BJ (cell line): ENCODE results near the gene SCAMP2. TPM values are rescaled to one million over a fixed set of nuclear protein-coding genes. Genes with fewer than 3 reads are reported as not detected.

Source experiments
- CTCF ChIA-PET: fragments of 350-600 bp; formaldehyde crosslinking; extraction: SDS; loops from one replicate; lab custom pipeline; 2021; ENCODE audit warnings: antibody characterized with exemption, inconsistent platforms; lab: Yijun Ruan, JAX
- POLR2A ChIA-PET: fragments of 300-600 bp; sonication (Branson Sonifier 250); formaldehyde crosslinking; extraction: SDS; loops from one replicate; lab custom pipeline; 2021; ENCODE audit warnings: antibody characterized with exemption; lab: Charles Lee
- DNase-seq: peaks from one replicate; pipeline ENCODE4 v3.0.0-alpha.2; 2011; ENCODE audit warnings: low read depth
- H3K27me3 ChIP-seq: 2 replicates; pipeline ENCODE4 v1.6.0; 2011; ENCODE audit warnings: low read length; ENCODE audit not compliant: control insufficient read depth, insufficient read depth
- H3K36me3 ChIP-seq: 2 replicates; pipeline ENCODE4 v1.5.1; 2011; ENCODE audit warnings: low read length; ENCODE audit not compliant: control insufficient read depth, insufficient read depth
- H3K4me3 ChIP-seq: 2 replicates; pipeline ENCODE4 v1.5.1; 2011; ENCODE audit warnings: low read depth, mild to moderate bottlenecking, control low read depth, low read length
- polyA plus RNA-seq: library from polyadenylated mRNA; depleted of rRNA; stranded (reverse); fragments of >200 nt; gene quantifications from 2 replicates; pipeline ENCODE4 v1.2.3, GENCODE V29; 2011
- TF ChIP-seq, protein P1 (sequence below): IDR thresholded peaks from 2 replicates; pipeline ENCODE4 v1.5.1; 2011; ENCODE audit warnings: low read depth, mild to moderate bottlenecking, control low read depth, inconsistent platforms, low read length, moderate library complexity; ENCODE audit not compliant: insufficient read depth

The SCAMP2 gene
- polyA plus RNA-seq, 1 experiment, result 192 TPM

GRCh38 chr15:74808078-74808839 lies 64.9 kb downstream of the SCAMP2 start:
- Histone ChIP-seq H3K36me3 (peaks cover 6% of the 10 kb centered on the region), H3K27me3 (no peaks in the 10 kb centered on the region), H3K4me3 (no peak overlapping the region)
- DNase-seq, result no peak
- CTCF ChIA-PET, result interaction anchor here (0.6 to 2.9 kb wide), 10 partner anchors 8 to 433 kb away, joined by 3 to 8 read pairs (median 4); no protein-coding TSS in a partner anchor
- POLR2A ChIA-PET, result no interaction called here
- TF ChIP-seq, protein P1, sequence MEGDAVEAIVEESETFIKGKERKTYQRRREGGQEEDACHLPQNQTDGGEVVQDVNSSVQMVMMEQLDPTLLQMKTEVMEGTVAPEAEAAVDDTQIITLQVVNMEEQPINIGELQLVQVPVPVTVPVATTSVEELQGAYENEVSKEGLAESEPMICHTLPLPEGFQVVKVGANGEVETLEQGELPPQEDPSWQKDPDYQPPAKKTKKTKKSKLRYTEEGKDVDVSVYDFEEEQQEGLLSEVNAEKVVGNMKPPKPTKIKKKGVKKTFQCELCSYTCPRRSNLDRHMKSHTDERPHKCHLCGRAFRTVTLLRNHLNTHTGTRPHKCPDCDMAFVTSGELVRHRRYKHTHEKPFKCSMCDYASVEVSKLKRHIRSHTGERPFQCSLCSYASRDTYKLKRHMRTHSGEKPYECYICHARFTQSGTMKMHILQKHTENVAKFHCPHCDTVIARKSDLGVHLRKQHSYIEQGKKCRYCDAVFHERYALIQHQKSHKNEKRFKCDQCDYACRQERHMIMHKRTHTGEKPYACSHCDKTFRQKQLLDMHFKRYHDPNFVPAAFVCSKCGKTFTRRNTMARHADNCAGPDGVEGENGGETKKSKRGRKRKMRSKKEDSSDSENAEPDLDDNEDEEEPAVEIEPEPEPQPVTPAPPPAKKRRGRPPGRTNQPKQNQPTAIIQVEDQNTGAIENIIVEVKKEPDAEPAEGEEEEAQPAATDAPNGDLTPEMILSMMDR, result no peak

- H3K27me3 ChIP-seq, result no peaks in the 10 kb centered on the region
- CTCF ChIA-PET, result interaction anchor here (1.0 to 2.9 kb wide), 5 partner anchors 8 to 143 kb away, joined by 3 to 8 read pairs (median 4); no protein-coding TSS in a partner anchor
- POLR2A ChIA-PET, result no interaction called here
- no peak for DNase-seq
- TF ChIP-seq, protein P1, result no peak
- peaks cover 10% of the 10 kb centered on the region for H3K36me3 ChIP-seq
- H3K4me3 ChIP-seq, result no peak overlapping the region
Measured at GRCh38 chr15:74807282-74807681, 65.9 kb downstream of the SCAMP2 start.

GRCh38 chr15:74804935-74805334 lies 68.2 kb downstream of the SCAMP2 start:
- DNase-seq, result no peak
- Histone ChIP-seq H3K36me3 (peaks cover 24% of the 10 kb centered on the region), H3K4me3 (no peak overlapping the region), H3K27me3 (no peaks in the 10 kb centered on the region)
- TF ChIP-seq, protein P1, result no peak
- ChIA-PET CTCF (interaction anchor here (1.0 to 1.9 kb wide), 7 partner anchors 10 to 97 kb away, joined by 3 to 7 read pairs (median 4); no protein-coding TSS in a partner anchor), POLR2A (no interaction called here)

DNA sequence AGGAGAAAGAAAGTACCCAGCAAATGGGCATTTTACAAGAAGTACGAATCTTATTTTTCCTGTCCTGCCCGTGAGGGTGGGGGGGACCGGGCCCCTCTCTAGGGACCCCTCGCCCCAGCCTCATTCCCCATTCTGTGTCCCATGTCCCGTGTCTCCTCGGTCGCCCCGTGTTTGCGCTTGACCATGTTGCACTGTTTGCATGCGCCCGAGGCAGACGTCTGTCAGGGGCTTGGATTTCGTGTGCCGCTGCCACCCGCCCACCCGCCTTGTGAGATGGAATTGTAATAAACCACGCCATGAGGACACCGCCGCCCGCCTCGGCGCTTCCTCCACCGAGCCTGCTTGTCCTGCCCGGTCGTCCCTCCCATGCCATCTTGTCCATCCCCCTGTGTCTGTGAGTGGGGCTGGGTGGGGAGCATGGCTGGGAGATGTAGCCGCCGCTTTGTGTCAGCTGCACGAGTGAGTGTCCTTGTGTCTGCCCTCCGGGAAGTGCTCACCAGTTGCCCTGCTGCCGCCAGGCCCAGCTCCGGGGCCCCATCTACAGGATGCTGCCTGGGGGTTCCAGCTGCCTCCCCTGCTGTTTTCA lies 70.2 kb downstream of the SCAMP2 start:
- Histone ChIP-seq H3K27me3 (no peaks in the 10 kb centered on the region), H3K4me3 (no peak overlapping the region), H3K36me3 (peaks cover 30% of the 10 kb centered on the region)
- CTCF ChIA-PET, result no interaction called here
- no peak for DNase-seq
- POLR2A ChIA-PET, result no interaction called here
- TF ChIP-seq, protein P1, result no peak

- POLR2A ChIA-PET, result no interaction called here
- TF ChIP-seq, protein P1, result no peak
- CTCF ChIA-PET, result interaction anchor here (3.7 kb wide), 1 partner anchor 32 kb away, joined by 31 read pairs; no protein-coding TSS in a partner anchor
Measured at GRCh38 chr15:74802290-74802689, 70.9 kb downstream of the SCAMP2 start.

More at GRCh38 chr15:74802290-74802689, 70.9 kb downstream of the SCAMP2 start:
- peaks cover 30% of the 10 kb centered on the region for H3K36me3 ChIP-seq
- H3K4me3 ChIP-seq, result no peak overlapping the region
- DNase-seq, result no peak
- H3K27me3 ChIP-seq, result no peaks in the 10 kb centered on the region
